ENCODE data around the gene SLC66A2. TPM values are rescaled to one million over a fixed set of nuclear protein-coding genes. Genes with fewer than 3 reads are reported as not detected.
A peak's percentile ranks its signal among the peaks of the same experiment; 100 is the strongest.

SLC66A2 gene
- total and polyA plus RNA-seq, 10 of the 15 experiments (the other 5 are each of a cell fraction or from before 2014, with no cell fraction given) = 0.69 to 42.5 (median 14.8) TPM

- TF ChIP-seq, protein P1, sequence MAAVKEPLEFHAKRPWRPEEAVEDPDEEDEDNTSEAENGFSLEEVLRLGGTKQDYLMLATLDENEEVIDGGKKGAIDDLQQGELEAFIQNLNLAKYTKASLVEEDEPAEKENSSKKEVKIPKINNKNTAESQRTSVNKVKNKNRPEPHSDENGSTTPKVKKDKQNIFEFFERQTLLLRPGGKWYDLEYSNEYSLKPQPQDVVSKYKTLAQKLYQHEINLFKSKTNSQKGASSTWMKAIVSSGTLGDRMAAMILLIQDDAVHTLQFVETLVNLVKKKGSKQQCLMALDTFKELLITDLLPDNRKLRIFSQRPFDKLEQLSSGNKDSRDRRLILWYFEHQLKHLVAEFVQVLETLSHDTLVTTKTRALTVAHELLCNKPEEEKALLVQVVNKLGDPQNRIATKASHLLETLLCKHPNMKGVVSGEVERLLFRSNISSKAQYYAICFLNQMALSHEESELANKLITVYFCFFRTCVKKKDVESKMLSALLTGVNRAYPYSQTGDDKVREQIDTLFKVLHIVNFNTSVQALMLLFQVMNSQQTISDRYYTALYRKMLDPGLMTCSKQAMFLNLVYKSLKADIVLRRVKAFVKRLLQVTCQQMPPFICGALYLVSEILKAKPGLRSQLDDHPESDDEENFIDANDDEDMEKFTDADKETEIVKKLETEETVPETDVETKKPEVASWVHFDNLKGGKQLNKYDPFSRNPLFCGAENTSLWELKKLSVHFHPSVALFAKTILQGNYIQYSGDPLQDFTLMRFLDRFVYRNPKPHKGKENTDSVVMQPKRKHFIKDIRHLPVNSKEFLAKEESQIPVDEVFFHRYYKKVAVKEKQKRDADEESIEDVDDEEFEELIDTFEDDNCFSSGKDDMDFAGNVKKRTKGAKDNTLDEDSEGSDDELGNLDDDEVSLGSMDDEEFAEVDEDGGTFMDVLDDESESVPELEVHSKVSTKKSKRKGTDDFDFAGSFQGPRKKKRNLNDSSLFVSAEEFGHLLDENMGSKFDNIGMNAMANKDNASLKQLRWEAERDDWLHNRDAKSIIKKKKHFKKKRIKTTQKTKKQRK (IDR thresholded peaks at IDR 0.05; ENCODE audit: low read depth, low read length) = no peak
- TF ChIP-seq HDAC6 (IDR thresholded peaks at IDR 0.05; ENCODE audit: unreplicated experiment) = no peak
- no peak for TF ChIP-seq USF2 (IDR thresholded peaks at IDR 0.05; ENCODE audit: borderline replicate concordance, low read depth, low read length)
- peak; percentile 44; the same call in 1 of the 2 replicates for TF ChIP-seq SIN3A (IDR thresholded peaks at IDR 0.05; ENCODE audit: low read depth, low read length)
- TF ChIP-seq BACH1 (IDR thresholded peaks at IDR 0.05; ENCODE audit: borderline replicate concordance) = peak; percentile 36
- no peak for TF ChIP-seq CBX3 (IDR thresholded peaks at IDR 0.05; ENCODE audit: borderline replicate concordance, low read depth)
- TF ChIP-seq, protein P2, sequence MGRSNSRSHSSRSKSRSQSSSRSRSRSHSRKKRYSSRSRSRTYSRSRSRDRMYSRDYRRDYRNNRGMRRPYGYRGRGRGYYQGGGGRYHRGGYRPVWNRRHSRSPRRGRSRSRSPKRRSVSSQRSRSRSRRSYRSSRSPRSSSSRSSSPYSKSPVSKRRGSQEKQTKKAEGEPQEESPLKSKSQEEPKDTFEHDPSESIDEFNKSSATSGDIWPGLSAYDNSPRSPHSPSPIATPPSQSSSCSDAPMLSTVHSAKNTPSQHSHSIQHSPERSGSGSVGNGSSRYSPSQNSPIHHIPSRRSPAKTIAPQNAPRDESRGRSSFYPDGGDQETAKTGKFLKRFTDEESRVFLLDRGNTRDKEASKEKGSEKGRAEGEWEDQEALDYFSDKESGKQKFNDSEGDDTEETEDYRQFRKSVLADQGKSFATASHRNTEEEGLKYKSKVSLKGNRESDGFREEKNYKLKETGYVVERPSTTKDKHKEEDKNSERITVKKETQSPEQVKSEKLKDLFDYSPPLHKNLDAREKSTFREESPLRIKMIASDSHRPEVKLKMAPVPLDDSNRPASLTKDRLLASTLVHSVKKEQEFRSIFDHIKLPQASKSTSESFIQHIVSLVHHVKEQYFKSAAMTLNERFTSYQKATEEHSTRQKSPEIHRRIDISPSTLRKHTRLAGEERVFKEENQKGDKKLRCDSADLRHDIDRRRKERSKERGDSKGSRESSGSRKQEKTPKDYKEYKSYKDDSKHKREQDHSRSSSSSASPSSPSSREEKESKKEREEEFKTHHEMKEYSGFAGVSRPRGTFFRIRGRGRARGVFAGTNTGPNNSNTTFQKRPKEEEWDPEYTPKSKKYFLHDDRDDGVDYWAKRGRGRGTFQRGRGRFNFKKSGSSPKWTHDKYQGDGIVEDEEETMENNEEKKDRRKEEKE (IDR thresholded peaks at IDR 0.05) = no peak
- TF ChIP-seq NFYB (IDR thresholded peaks at IDR 0.05; ENCODE audit: insufficient read depth, low read depth, low read length) = no peak
- no peak for TF ChIP-seq SMC3 (IDR thresholded peaks at IDR 0.05; ENCODE audit: borderline replicate concordance, low read length)
- TF ChIP-seq YY1 (IDR thresholded peaks at IDR 0.05; ENCODE audit: low read depth, low read length) = peak; percentile 62; the same call in 1 of the 2 replicates
- no peak for TF ChIP-seq CEBPB (IDR thresholded peaks at IDR 0.05; ENCODE audit: borderline replicate concordance in 1 of 2, low read depth in 2 of 2, low read length in 2 of 2)
- TF ChIP-seq POLR2A (IDR thresholded peaks at IDR 0.05; ENCODE audit: low read depth, low read length) = peak; percentile 65; the same call in 1 of the 2 replicates
- TF ChIP-seq CHD2 (IDR thresholded peaks at IDR 0.05; ENCODE audit: borderline replicate concordance, low read depth, low read length) = no peak
- TF ChIP-seq RCOR1 (conservative IDR thresholded peaks at IDR 0.05; ENCODE audit: low read depth, low read length) = no peak
- TF ChIP-seq, protein P3, sequence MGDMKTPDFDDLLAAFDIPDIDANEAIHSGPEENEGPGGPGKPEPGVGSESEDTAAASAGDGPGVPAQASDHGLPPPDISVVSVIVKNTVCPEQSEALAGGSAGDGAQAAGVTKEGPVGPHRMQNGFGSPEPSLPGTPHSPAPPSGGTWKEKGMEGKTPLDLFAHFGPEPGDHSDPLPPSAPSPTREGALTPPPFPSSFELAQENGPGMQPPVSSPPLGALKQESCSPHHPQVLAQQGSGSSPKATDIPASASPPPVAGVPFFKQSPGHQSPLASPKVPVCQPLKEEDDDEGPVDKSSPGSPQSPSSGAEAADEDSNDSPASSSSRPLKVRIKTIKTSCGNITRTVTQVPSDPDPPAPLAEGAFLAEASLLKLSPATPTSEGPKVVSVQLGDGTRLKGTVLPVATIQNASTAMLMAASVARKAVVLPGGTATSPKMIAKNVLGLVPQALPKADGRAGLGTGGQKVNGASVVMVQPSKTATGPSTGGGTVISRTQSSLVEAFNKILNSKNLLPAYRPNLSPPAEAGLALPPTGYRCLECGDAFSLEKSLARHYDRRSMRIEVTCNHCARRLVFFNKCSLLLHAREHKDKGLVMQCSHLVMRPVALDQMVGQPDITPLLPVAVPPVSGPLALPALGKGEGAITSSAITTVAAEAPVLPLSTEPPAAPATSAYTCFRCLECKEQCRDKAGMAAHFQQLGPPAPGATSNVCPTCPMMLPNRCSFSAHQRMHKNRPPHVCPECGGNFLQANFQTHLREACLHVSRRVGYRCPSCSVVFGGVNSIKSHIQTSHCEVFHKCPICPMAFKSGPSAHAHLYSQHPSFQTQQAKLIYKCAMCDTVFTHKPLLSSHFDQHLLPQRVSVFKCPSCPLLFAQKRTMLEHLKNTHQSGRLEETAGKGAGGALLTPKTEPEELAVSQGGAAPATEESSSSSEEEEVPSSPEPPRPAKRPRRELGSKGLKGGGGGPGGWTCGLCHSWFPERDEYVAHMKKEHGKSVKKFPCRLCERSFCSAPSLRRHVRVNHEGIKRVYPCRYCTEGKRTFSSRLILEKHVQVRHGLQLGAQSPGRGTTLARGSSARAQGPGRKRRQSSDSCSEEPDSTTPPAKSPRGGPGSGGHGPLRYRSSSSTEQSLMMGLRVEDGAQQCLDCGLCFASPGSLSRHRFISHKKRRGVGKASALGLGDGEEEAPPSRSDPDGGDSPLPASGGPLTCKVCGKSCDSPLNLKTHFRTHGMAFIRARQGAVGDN (IDR thresholded peaks at IDR 0.05) = 0 out of 2 replicates have a peak, but pooled peaks have one; percentile 5
- TF ChIP-seq ZNF384 (IDR thresholded peaks at IDR 0.05; ENCODE audit: borderline replicate concordance, low read depth, low read length) = no peak
Observed at GRCh38 chr18:79951545-79952455, at the start of gene SLC66A2 (continued).

Measured in GM12878 (cell line).